SK-N-MC (cell line): ENCODE data around the gene GPR82.
"Not testable (repeated sequence)": the region's sequence is repeated elsewhere in the genome, so short reads cannot be mapped to it uniquely, and the experiment has no call there.

ENCODE experiments used
- DNase-seq: peaks from one replicate; pipeline ENCODE4 v3.0.0-alpha.2; 2011; ENCODE audit warnings: low read depth, low spot score
- H3K27ac ChIP-seq: fragments of 200-600 bp; sonication (generic); 2 replicates; pipeline ENCODE4 v1.5.1; 2016; ENCODE audit warnings: mixed run types
- H3K36me3 ChIP-seq: fragments of 200-600 bp; sonication (generic); 2 replicates; pipeline ENCODE4 v1.6.1; 2017; ENCODE audit warnings: antibody characterized with exemption, low read length, mixed read lengths; ENCODE audit not compliant: insufficient read depth
- H3K4me3 ChIP-seq: fragments of 200-600 bp; sonication (generic); 2 replicates; pipeline ENCODE4 v1.5.1; 2016
- H3K9ac ChIP-seq: fragments of 200-600 bp; sonication (generic); 2 replicates; pipeline ENCODE4 v1.8.0; 2017; ENCODE audit warnings: mixed run types, mixed read lengths; ENCODE audit not compliant: insufficient read length
- H3K9me3 ChIP-seq: fragments of 200-600 bp; sonication (generic); 2 replicates; pipeline ENCODE4 v1.6.1; 2017; ENCODE audit warnings: low read depth, mild to moderate bottlenecking, antibody characterized with exemption, low read length, moderate library complexity, mixed read lengths
- EZH2 ChIP-seq: fragments of 200-600 bp; sonication (generic); IDR thresholded peaks from one replicate; pipeline ENCODE4 v1.6.1; 2017; ENCODE audit warnings: antibody characterized with exemption
- FOXP2 ChIP-seq: optimal IDR thresholded peaks from 2 replicates; pipeline ENCODE3; 2011; ENCODE audit warnings: mild to moderate bottlenecking, moderate library complexity; ENCODE audit not compliant: insufficient read depth; ENCODE audit errors: extremely low read length, control extremely low read depth
- POLR2AphosphoS5 ChIP-seq: IDR thresholded peaks from 2 replicates; pipeline ENCODE4 v1.6.1; 2012; ENCODE audit warnings: mild to moderate bottlenecking, low read depth, low read length, borderline replicate concordance

Gene GPR82

GRCh38 chrX:41723826-41724225, at the start of gene GPR82:
GPR82 (plus strand) TSS chrX:41724181; CDS start chrX:41727027, 2,846 bp downstream.
- H3K27ac ChIP-seq, result no peak within 1 kb of the TSS
- TF ChIP-seq FOXP2, result no peak
- no peak for TF ChIP-seq POLR2AphosphoS5
- TF ChIP-seq EZH2, result no peak
- no peak within 1 kb of the TSS for H3K9ac ChIP-seq
- no peak within 1 kb of the TSS for H3K4me3 ChIP-seq
- no peaks in the 10 kb centered on the region for H3K9me3 ChIP-seq
- no peaks in the 10 kb centered on the region for H3K36me3 ChIP-seq
- no peak for DNase-seq

DNA sequence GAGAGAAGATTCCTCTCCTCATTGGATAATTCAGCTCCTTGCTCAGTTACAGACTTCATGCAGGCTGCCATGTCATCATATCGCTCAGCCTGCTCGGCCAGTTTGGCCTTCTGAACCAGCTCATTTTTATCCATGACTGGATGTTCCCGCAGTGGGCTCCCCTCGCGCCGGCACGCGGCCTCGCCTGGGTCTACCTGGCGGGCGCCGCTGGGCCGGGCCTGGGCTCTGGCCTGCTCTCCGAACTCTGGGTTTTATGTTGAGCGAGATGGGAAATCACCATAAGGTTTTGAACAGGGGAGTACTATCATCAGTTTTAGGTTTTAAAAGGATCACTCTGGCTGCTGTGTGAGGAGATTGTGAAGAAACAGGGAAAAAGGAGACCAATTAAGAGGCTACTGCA, 47.6 kb upstream of the GPR82 start:
- not testable (repeated sequence) for DNase-seq, H3K9me3 ChIP-seq, H3K27ac ChIP-seq, H3K4me3 ChIP-seq, H3K9ac ChIP-seq, H3K36me3 ChIP-seq

- no peak overlapping the region for H3K4me3 ChIP-seq
- no peak for DNase-seq
- no peak overlapping the region for H3K9ac ChIP-seq
- no peaks in the 10 kb centered on the region for H3K9me3 ChIP-seq
- TF ChIP-seq EZH2 (no peak), FOXP2 (no peak)
- H3K36me3 ChIP-seq, result no peaks in the 10 kb centered on the region
- H3K27ac ChIP-seq, result no peak overlapping the region
Observed at GRCh38 chrX:41677183-41678060, 46.6 kb upstream of the GPR82 start.

- H3K9me3 ChIP-seq, result no peaks in the 10 kb centered on the region
- DNase-seq, result no peak
- H3K4me3 ChIP-seq, result no peak overlapping the region
- no peak overlapping the region for H3K9ac ChIP-seq
- TF ChIP-seq POLR2AphosphoS5 (no peak), FOXP2 (no peak), EZH2 (no peak)
- no peak overlapping the region for H3K27ac ChIP-seq
- H3K36me3 ChIP-seq, result no peaks in the 10 kb centered on the region
Observed at GRCh38 chrX:41684138-41684537, 39.8 kb upstream of the GPR82 start.

- no peak overlapping the region for H3K27ac ChIP-seq
- no peak for DNase-seq
Observed at GRCh38 chrX:41684940-41685339, 39.0 kb upstream of the GPR82 start.

GRCh38 chrX:41686788-41687187, 37.2 kb upstream of the GPR82 start:
- Histone ChIP-seq H3K4me3 (no peak overlapping the region), H3K9me3 (no peaks in the 10 kb centered on the region), H3K9ac (no peak overlapping the region), H3K27ac (no peak overlapping the region), H3K36me3 (no peaks in the 10 kb centered on the region)
- no peak for TF ChIP-seq EZH2
- TF ChIP-seq POLR2AphosphoS5, result no peak
- TF ChIP-seq FOXP2, result no peak
- no peak for DNase-seq

More at GRCh38 chrX:41684940-41685339, 39.0 kb upstream of the GPR82 start:
- Histone ChIP-seq H3K9me3 (no peaks in the 10 kb centered on the region), H3K4me3 (no peak overlapping the region), H3K9ac (no peak overlapping the region), H3K36me3 (no peaks in the 10 kb centered on the region)
- TF ChIP-seq EZH2, result no peak
- no peak for TF ChIP-seq FOXP2
- no peak for TF ChIP-seq POLR2AphosphoS5

DNA sequence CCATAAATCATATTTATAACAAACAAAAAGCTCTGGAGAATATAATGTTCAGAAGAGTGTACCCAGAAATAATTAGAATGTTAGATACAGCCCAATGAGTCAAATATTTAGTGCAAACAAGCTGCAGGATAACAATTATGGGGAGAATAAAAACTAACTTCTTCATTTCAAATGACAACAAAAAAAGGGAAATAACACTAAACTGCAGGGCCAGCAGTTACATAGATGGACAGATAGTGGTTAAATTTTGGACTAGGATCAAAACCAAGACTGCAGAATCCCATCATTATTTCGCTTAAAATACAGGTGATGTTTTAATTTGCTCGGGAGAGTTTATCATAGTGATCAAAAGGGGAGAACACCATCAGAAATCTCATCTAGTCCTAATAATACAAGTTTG, 35.8 kb upstream of the GPR82 start:
- H3K4me3 ChIP-seq, result no peak overlapping the region
- DNase-seq, result no peak
- H3K27ac ChIP-seq, result no peak overlapping the region
- no peaks in the 10 kb centered on the region for H3K9me3 ChIP-seq
- no peak overlapping the region for H3K9ac ChIP-seq
- no peaks in the 10 kb centered on the region for H3K36me3 ChIP-seq
- TF ChIP-seq POLR2AphosphoS5 (no peak), FOXP2 (no peak), EZH2 (no peak)

DNA sequence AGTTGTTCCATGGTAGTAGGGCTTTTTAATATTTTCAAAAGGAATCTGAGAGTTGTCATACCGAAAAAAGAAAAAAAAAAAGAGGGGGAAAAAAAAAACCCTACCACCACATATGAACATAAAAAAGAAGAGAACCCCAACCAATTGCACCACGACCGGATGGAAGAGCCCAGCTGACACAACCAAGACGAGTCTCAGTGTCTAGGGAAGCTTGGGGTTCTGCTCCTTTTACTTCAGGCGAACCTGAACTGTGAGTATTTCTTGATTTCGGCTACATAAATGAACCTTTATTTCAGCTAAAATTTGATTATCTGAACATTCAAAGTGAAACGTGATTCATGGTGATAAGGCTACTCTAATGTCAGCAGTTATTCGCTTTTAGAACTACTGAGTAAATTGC, 35.1 kb upstream of the GPR82 start, which contains the start of gene GPR34:
TSS of gene GPR34 (plus strand) at position 139 of the 400 bp plus-strand sequence. CDS start 6,661 bp downstream, outside the sequence.
- DNase-seq, result no peak
- no peak within 1 kb of the TSS for H3K27ac ChIP-seq
- no peaks in the 10 kb centered on the region for H3K36me3 ChIP-seq
- no peaks in the 10 kb centered on the region for H3K9me3 ChIP-seq
- H3K4me3 ChIP-seq, result no peak within 1 kb of the TSS
- TF ChIP-seq EZH2 (no peak), POLR2AphosphoS5 (no peak), FOXP2 (no peak)
- H3K9ac ChIP-seq, result no peak within 1 kb of the TSS

GRCh38 chrX:41689711-41690110, 34.3 kb upstream of the GPR82 start:
- Histone ChIP-seq H3K9me3 (no peaks in the 10 kb centered on the region), H3K36me3 (no peaks in the 10 kb centered on the region), H3K4me3 (no peak overlapping the region), H3K9ac (no peak overlapping the region), H3K27ac (no peak overlapping the region)
- TF ChIP-seq FOXP2 (no peak), EZH2 (no peak), POLR2AphosphoS5 (no peak)
- DNase-seq, result no peak
